ENCODE results near the gene DNMT1.

DNMT1 gene

GRCh38 chr19:10111405-10111811 lies 83.3 kb downstream of the DNMT1 start, which contains the start of gene P2RY11:
P2RY11 (plus strand) TSS chr19:10111693; CDS start chr19:10111722, 29 bp downstream.
- H3K27ac ChIP-seq (ENCODE audit: insufficient read depth, low read length, poor library complexity, severe bottlenecking) = peak within 1 kb of the TSS; percentile 64
- H3K9me3 ChIP-seq (ENCODE audit: control insufficient read depth, low read length) = no peaks in the 10 kb centered on the region
- peaks cover 67% of the 10 kb centered on the region for H3K36me3 ChIP-seq (ENCODE audit: control insufficient read depth, insufficient read depth, low read length)
- H3K27me3 ChIP-seq (replicated peaks; ENCODE audit: control insufficient read depth, insufficient read depth, low read length, poor library complexity, severe bottlenecking) = no peaks in the 10 kb centered on the region
- peaks cover 47% of the 10 kb centered on the region for H3K4me1 ChIP-seq (ENCODE audit: control insufficient read depth, insufficient read depth, low read length, poor library complexity, severe bottlenecking)
- no peak within 1 kb of the TSS for H3K4me3 ChIP-seq (ENCODE audit: insufficient read depth, low read depth, low read length, poor library complexity, severe bottlenecking)
- peak in 1 of 3 donors; percentile 44 for DNase-seq

- H3K4me3 ChIP-seq (ENCODE audit: insufficient read depth, low read depth, low read length, poor library complexity, severe bottlenecking) = no peak overlapping the region
- peak overlapping the region; percentile 64 for H3K27ac ChIP-seq (ENCODE audit: insufficient read depth, low read length, poor library complexity, severe bottlenecking)
- no peak for DNase-seq
- H3K9me3 ChIP-seq (ENCODE audit: control insufficient read depth, low read length) = no peaks in the 10 kb centered on the region
- H3K27me3 ChIP-seq (replicated peaks; ENCODE audit: control insufficient read depth, insufficient read depth, low read length, poor library complexity, severe bottlenecking) = no peaks in the 10 kb centered on the region
- H3K4me1 ChIP-seq (ENCODE audit: control insufficient read depth, insufficient read depth, low read length, poor library complexity, severe bottlenecking) = peaks cover 50% of the 10 kb centered on the region
- H3K36me3 ChIP-seq (ENCODE audit: control insufficient read depth, insufficient read depth, low read length) = peaks cover 62% of the 10 kb centered on the region
Measured at GRCh38 chr19:10110972-10111317, 83.8 kb downstream of the DNMT1 start.

- Histone ChIP-seq H3K4me1 (ENCODE audit: control insufficient read depth, insufficient read depth, low read length, poor library complexity, severe bottlenecking) (peaks cover 56% of the 10 kb centered on the region), H3K4me3 (ENCODE audit: insufficient read depth, low read depth, low read length, poor library complexity, severe bottlenecking) (no peak overlapping the region)
- DNase-seq = no peak
Measured at GRCh38 chr19:10110076-10110971, 84.4 kb downstream of the DNMT1 start.

GRCh38 chr19:10109528-10109927 lies 85.2 kb downstream of the DNMT1 start:
- Histone ChIP-seq H3K4me1 (ENCODE audit: control insufficient read depth, insufficient read depth, low read length, poor library complexity, severe bottlenecking) (peaks cover 62% of the 10 kb centered on the region), H3K27ac (ENCODE audit: insufficient read depth, low read length, poor library complexity, severe bottlenecking) (no peak overlapping the region), H3K4me3 (ENCODE audit: insufficient read depth, low read depth, low read length, poor library complexity, severe bottlenecking) (no peak overlapping the region), H3K9me3 (ENCODE audit: control insufficient read depth, low read length) (no peaks in the 10 kb centered on the region), H3K36me3 (ENCODE audit: control insufficient read depth, insufficient read depth, low read length) (peaks cover 48% of the 10 kb centered on the region), H3K27me3 (replicated peaks; ENCODE audit: control insufficient read depth, insufficient read depth, low read length, poor library complexity, severe bottlenecking) (no peaks in the 10 kb centered on the region)
- no peak for DNase-seq

More at GRCh38 chr19:10110076-10110971, 84.4 kb downstream of the DNMT1 start:
- H3K36me3 ChIP-seq (ENCODE audit: control insufficient read depth, insufficient read depth, low read length) = peaks cover 56% of the 10 kb centered on the region
- no peaks in the 10 kb centered on the region for H3K27me3 ChIP-seq (replicated peaks; ENCODE audit: control insufficient read depth, insufficient read depth, low read length, poor library complexity, severe bottlenecking)
- H3K27ac ChIP-seq (ENCODE audit: insufficient read depth, low read length, poor library complexity, severe bottlenecking) = peak overlapping the region; percentile 64
- no peaks in the 10 kb centered on the region for H3K9me3 ChIP-seq (ENCODE audit: control insufficient read depth, low read length)

- Histone ChIP-seq H3K27me3 (replicated peaks; ENCODE audit: control insufficient read depth, insufficient read depth, low read length, poor library complexity, severe bottlenecking) (no peaks in the 10 kb centered on the region), H3K4me1 (ENCODE audit: control insufficient read depth, insufficient read depth, low read length, poor library complexity, severe bottlenecking) (peaks cover 64% of the 10 kb centered on the region), H3K4me3 (ENCODE audit: insufficient read depth, low read depth, low read length, poor library complexity, severe bottlenecking) (no peak overlapping the region), H3K9me3 (ENCODE audit: control insufficient read depth, low read length) (no peaks in the 10 kb centered on the region), H3K36me3 (ENCODE audit: control insufficient read depth, insufficient read depth, low read length) (peaks cover 40% of the 10 kb centered on the region), H3K27ac (ENCODE audit: insufficient read depth, low read length, poor library complexity, severe bottlenecking) (peak overlapping the region; percentile 94)
- DNase-seq = no peak
Measured at GRCh38 chr19:10107817-10108367, 86.9 kb downstream of the DNMT1 start.

GRCh38 chr19:10107254-10107653 lies 87.5 kb downstream of the DNMT1 start:
- Histone ChIP-seq H3K27ac (ENCODE audit: insufficient read depth, low read length, poor library complexity, severe bottlenecking) (peak overlapping the region; percentile 94), H3K4me1 (ENCODE audit: control insufficient read depth, insufficient read depth, low read length, poor library complexity, severe bottlenecking) (peaks cover 64% of the 10 kb centered on the region), H3K27me3 (replicated peaks; ENCODE audit: control insufficient read depth, insufficient read depth, low read length, poor library complexity, severe bottlenecking) (no peaks in the 10 kb centered on the region)

GRCh38 chr19:10106100-10106936 lies 88.4 kb downstream of the DNMT1 start, which contains the start of gene PPAN:
PPAN (plus strand) TSS chr19:10106362; CDS start chr19:10106395, 33 bp downstream.
- Histone ChIP-seq H3K4me3 (ENCODE audit: insufficient read depth, low read depth, low read length, poor library complexity, severe bottlenecking) (peak within 1 kb of the TSS; percentile 51), H3K36me3 (ENCODE audit: control insufficient read depth, insufficient read depth, low read length) (peaks cover 38% of the 10 kb centered on the region), H3K27me3 (replicated peaks; ENCODE audit: control insufficient read depth, insufficient read depth, low read length, poor library complexity, severe bottlenecking) (no peaks in the 10 kb centered on the region), H3K9me3 (ENCODE audit: control insufficient read depth, low read length) (no peaks in the 10 kb centered on the region), H3K27ac (ENCODE audit: insufficient read depth, low read length, poor library complexity, severe bottlenecking) (peak within 1 kb of the TSS; percentile 94), H3K4me1 (ENCODE audit: control insufficient read depth, insufficient read depth, low read length, poor library complexity, severe bottlenecking) (peaks cover 60% of the 10 kb centered on the region)
- peak; percentile 94 to 98 (median 96) for DNase-seq

More at GRCh38 chr19:10107254-10107653, 87.5 kb downstream of the DNMT1 start:
- DNase-seq = no peak
- peak overlapping the region; percentile 51 for H3K4me3 ChIP-seq (ENCODE audit: insufficient read depth, low read depth, low read length, poor library complexity, severe bottlenecking)
- H3K36me3 ChIP-seq (ENCODE audit: control insufficient read depth, insufficient read depth, low read length) = peaks cover 40% of the 10 kb centered on the region
- no peaks in the 10 kb centered on the region for H3K9me3 ChIP-seq (ENCODE audit: control insufficient read depth, low read length)

GRCh38 chr19:10105509-10106099 lies 89.1 kb downstream of the DNMT1 start:
- H3K27ac ChIP-seq (ENCODE audit: insufficient read depth, low read length, poor library complexity, severe bottlenecking) = peak overlapping the region; percentile 94
- H3K4me1 ChIP-seq (ENCODE audit: control insufficient read depth, insufficient read depth, low read length, poor library complexity, severe bottlenecking) = peaks cover 53% of the 10 kb centered on the region
- H3K27me3 ChIP-seq (replicated peaks; ENCODE audit: control insufficient read depth, insufficient read depth, low read length, poor library complexity, severe bottlenecking) = no peaks in the 10 kb centered on the region
- peaks cover 31% of the 10 kb centered on the region for H3K36me3 ChIP-seq (ENCODE audit: control insufficient read depth, insufficient read depth, low read length)
- H3K9me3 ChIP-seq (ENCODE audit: control insufficient read depth, low read length) = no peaks in the 10 kb centered on the region
- peak; percentile 62 to 72 (median 63) for DNase-seq
- no peak overlapping the region for H3K4me3 ChIP-seq (ENCODE audit: insufficient read depth, low read depth, low read length, poor library complexity, severe bottlenecking)

- peak overlapping the region; percentile 94 for H3K27ac ChIP-seq (ENCODE audit: insufficient read depth, low read length, poor library complexity, severe bottlenecking)
Measured at GRCh38 chr19:10104665-10105508, 89.9 kb downstream of the DNMT1 start.

More at GRCh38 chr19:10104665-10105508, 89.9 kb downstream of the DNMT1 start:
- H3K4me1 ChIP-seq (ENCODE audit: control insufficient read depth, insufficient read depth, low read length, poor library complexity, severe bottlenecking) = peaks cover 52% of the 10 kb centered on the region
- H3K9me3 ChIP-seq (ENCODE audit: control insufficient read depth, low read length) = no peaks in the 10 kb centered on the region
- H3K4me3 ChIP-seq (ENCODE audit: insufficient read depth, low read depth, low read length, poor library complexity, severe bottlenecking) = no peak overlapping the region
- peaks cover 24% of the 10 kb centered on the region for H3K36me3 ChIP-seq (ENCODE audit: control insufficient read depth, insufficient read depth, low read length)
- DNase-seq = peak; percentile 75 to 82 (median 80)
- no peaks in the 10 kb centered on the region for H3K27me3 ChIP-seq (replicated peaks; ENCODE audit: control insufficient read depth, insufficient read depth, low read length, poor library complexity, severe bottlenecking)
